Omental fat pad (tissue), 4 donors: ENCODE data around the gene RBM38. TPM values are rescaled to one million over a fixed set of nuclear protein-coding genes. Genes with fewer than 3 reads are reported as not detected.

Source experiments
- ATAC-seq: fragments of 150-250 bp; one replicate; pipeline ENCODE4 v1.9.1; 2016; ENCODE audit warnings: mild to moderate bottlenecking, moderate library complexity; ENCODE audit not compliant: low FRiP score
- DNase-seq: peaks from one replicate; pipeline ENCODE4 v3.0.0-alpha.2; 2019; ENCODE audit warnings: low spot score
- total RNA-seq, 4 donors: library from RNA; depleted of rRNA; stranded (reverse); fragments of >200 nt; gene quantifications; one replicate each; pipeline ENCODE4 v1.1.0, GENCODE V29; 2016
- TF ChIP-seq, protein P1 (sequence below), 3 donors: fragments of 450-650 bp; IDR thresholded peaks; one replicate each; pipeline ENCODE4 v1.5.1; 2016 to 2017; ENCODE audit warnings: antibody characterized with exemption in 3 of 3, mild to moderate bottlenecking in 3 of 3, moderate library complexity in 2 of 3

RBM38 gene
- total RNA-seq, 4 donors from 2014 or later: 4.6 to 18.0 (median 10.6) TPM

GRCh38 chr20:57448764-57449354 is 57.7 kb downstream of the RBM38 start:
- no peak for ATAC-seq
- TF ChIP-seq, protein P1, sequence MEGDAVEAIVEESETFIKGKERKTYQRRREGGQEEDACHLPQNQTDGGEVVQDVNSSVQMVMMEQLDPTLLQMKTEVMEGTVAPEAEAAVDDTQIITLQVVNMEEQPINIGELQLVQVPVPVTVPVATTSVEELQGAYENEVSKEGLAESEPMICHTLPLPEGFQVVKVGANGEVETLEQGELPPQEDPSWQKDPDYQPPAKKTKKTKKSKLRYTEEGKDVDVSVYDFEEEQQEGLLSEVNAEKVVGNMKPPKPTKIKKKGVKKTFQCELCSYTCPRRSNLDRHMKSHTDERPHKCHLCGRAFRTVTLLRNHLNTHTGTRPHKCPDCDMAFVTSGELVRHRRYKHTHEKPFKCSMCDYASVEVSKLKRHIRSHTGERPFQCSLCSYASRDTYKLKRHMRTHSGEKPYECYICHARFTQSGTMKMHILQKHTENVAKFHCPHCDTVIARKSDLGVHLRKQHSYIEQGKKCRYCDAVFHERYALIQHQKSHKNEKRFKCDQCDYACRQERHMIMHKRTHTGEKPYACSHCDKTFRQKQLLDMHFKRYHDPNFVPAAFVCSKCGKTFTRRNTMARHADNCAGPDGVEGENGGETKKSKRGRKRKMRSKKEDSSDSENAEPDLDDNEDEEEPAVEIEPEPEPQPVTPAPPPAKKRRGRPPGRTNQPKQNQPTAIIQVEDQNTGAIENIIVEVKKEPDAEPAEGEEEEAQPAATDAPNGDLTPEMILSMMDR (IDR thresholded peaks at IDR 0.05): no peak
- no peak for DNase-seq

- TF ChIP-seq, protein P1 (IDR thresholded peaks at IDR 0.05): no peak
- ATAC-seq (no peak), DNase-seq (no peak)
Measured at GRCh38 chr20:57449398-57450354, 58.5 kb downstream of the RBM38 start.

DNA sequence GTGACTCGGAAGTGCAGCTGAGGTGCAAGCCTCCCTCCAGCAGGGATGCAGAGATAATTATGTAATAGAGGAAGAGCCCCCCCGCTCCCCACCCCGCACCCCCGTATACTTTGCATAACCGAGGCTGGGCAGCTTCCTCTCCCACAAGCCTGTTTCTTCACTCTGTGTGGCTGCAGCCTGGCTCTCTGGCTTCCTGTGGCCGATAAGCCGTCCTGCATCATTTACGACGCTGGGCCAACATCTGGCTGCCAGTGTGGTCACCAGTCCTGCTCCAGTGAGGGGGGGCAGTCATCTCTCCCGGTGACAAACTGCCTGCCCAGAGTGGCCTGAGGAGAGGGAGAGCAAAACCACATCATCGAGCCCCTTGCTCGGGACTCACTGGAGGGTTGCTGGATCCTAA is 59.2 kb downstream of the RBM38 start:
- no peak for DNase-seq
- TF ChIP-seq, protein P1 (IDR thresholded peaks at IDR 0.05): no peak
- no peak for ATAC-seq

- TF ChIP-seq, protein P1 (IDR thresholded peaks at IDR 0.05): no peak
- DNase-seq (no peak), ATAC-seq (no peak)
Measured at GRCh38 chr20:57450931-57451330, 59.7 kb downstream of the RBM38 start.

GRCh38 chr20:57451431-57451794 is 60.2 kb downstream of the RBM38 start:
- ATAC-seq: no peak
- DNase-seq: no peak
- TF ChIP-seq, protein P1 (IDR thresholded peaks at IDR 0.05): no peak

DNA sequence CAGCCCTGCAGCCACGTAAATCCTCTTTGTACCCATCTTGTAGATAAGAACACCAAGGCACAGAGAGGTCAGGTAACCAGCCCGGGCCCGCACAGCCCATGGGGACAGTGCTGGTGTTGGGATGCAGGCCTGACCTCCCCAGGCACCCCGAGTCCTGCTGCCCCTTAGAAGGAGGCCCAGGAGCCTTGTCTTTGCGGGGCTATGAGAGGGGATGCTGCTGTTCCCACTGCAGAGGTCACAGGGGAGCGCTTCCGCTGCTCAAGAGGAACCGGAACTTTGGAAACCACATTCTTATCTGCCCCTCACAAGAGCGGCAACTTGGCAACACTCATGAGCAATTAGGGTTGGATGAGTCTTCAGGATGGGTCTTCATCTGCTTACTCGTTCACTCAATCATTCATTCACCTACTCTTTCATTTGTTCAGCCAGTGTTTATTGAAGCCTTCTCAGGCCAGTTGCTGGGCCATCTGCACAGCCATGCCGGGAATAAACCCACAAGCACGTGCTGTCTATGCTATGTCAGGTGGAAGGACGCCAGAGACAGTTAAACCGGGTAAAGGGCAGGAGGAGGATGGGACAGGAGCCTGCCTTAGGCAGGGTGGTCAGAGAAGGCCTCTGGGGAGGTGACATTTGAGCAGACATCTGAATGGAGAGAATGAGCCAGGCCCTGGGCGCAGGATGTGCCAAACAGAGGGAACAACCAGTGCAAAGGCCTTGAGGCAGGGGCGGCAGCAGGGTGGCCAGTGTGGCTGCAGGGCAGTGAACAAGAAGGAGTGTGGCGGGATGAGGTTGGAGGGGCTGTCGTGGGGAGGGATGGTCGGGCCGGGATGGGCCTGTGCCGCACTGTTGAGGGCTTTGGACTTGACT is 60.8 kb downstream of the RBM38 start:
- no peak for DNase-seq
- TF ChIP-seq, protein P1 (IDR thresholded peaks at IDR 0.05): no peak
- no peak for ATAC-seq
